Stimulated activated CD8-positive, alpha-beta memory T cell treated with anti-CD3 and anti-CD28 coated beads, Interleukin-15, amount 100 ng/mL, for 48 hours (primary cell): ENCODE data around the gene TGIF2.
A peak's percentile ranks its signal among the peaks of the same experiment; 100 is the strongest.
"Not testable (repeated sequence)": the region's sequence is repeated elsewhere in the genome, so short reads cannot be mapped to it uniquely, and the experiment has no call there.

Experiments used
- DNase-seq, 2 donors: peaks; one replicate each; pipeline ENCODE4 v3.0.0-alpha.2; 2020; ENCODE audit warnings: low read depth in 2 of 2

Gene TGIF2

GRCh38 chr20:36613974-36614373 is 40.6 kb downstream of the TGIF2 start:
- DNase-seq: no peak

- DNase-seq: no peak
These were observed 41.6 kb downstream of the TGIF2 start for GRCh38 chr20:36614781-36615557.

GRCh38 chr20:36620917-36621316 is 47.5 kb downstream of the TGIF2 start:
- no peak for DNase-seq

GRCh38 chr20:36623444-36623843 is 50.0 kb downstream of the TGIF2 start:
- DNase-seq: no peak

- DNase-seq: no peak
These were observed 50.9 kb downstream of the TGIF2 start for GRCh38 chr20:36624068-36624943.

- no peak for DNase-seq
These were observed 51.5 kb downstream of the TGIF2 start for GRCh38 chr20:36624944-36625324.

- no peak for DNase-seq
These were observed 54.7 kb downstream of the TGIF2 start for GRCh38 chr20:36628076-36628475.

GRCh38 chr20:36629719-36630681 is 56.6 kb downstream of the TGIF2 start:
- peak in 1 of 2 donors; percentile 42 for DNase-seq

GRCh38 chr20:36631646-36632045 is 58.2 kb downstream of the TGIF2 start:
- no peak for DNase-seq

- no peak for DNase-seq
These were observed 58.7 kb downstream of the TGIF2 start for GRCh38 chr20:36632147-36632486.

GRCh38 chr20:36632487-36633284 is 59.3 kb downstream of the TGIF2 start:
- no peak for DNase-seq

- no peak for DNase-seq
These were observed 59.9 kb downstream of the TGIF2 start for GRCh38 chr20:36633285-36633772.

- no peak for DNase-seq
These were observed 60.9 kb downstream of the TGIF2 start for GRCh38 chr20:36634342-36634741.

GRCh38 chr20:36638876-36639400 is 65.5 kb downstream of the TGIF2 start:
- DNase-seq: not testable (repeated sequence)

- no peak for DNase-seq
These were observed 68.1 kb downstream of the TGIF2 start for GRCh38 chr20:36641506-36641843.

- DNase-seq: no peak
These were observed 68.7 kb downstream of the TGIF2 start for GRCh38 chr20:36642136-36642535.
